Epithelial cell of esophagus (primary cell): ENCODE data around the gene CTR9.

ENCODE experiments used
- DNase-seq: peaks from one replicate; pipeline ENCODE4 v3.0.0; 2010; ENCODE audit warnings: low read depth
- H3K4me3 ChIP-seq: 2 replicates; pipeline ENCODE4 v1.5.1; 2011; ENCODE audit warnings: mild to moderate bottlenecking, low read length, control low read depth
- CTCF ChIP-seq: IDR thresholded peaks from 2 replicates; pipeline ENCODE4 v1.5.1; 2011; ENCODE audit warnings: low read depth, mild to moderate bottlenecking, low read length, control low read depth, inconsistent platforms; ENCODE audit not compliant: insufficient read depth; ENCODE audit errors: missing control alignments

The CTR9 gene

GRCh38 chr11:10778217-10778970 is 27.3 kb downstream of the CTR9 start:
- no peak overlapping the region for H3K4me3 ChIP-seq
- TF ChIP-seq CTCF: no peak
- no peak for DNase-seq

- H3K4me3 ChIP-seq: no peak overlapping the region
- DNase-seq: no peak
- no peak for TF ChIP-seq CTCF
Measured at GRCh38 chr11:10779086-10779485, 28.0 kb downstream of the CTR9 start.

- no peak overlapping the region for H3K4me3 ChIP-seq
- TF ChIP-seq CTCF: no peak
- peak; percentile 24 for DNase-seq
Measured at GRCh38 chr11:10780040-10780439, 29.0 kb downstream of the CTR9 start.

GRCh38 chr11:10784232-10785145 is 33.4 kb downstream of the CTR9 start:
- no peak overlapping the region for H3K4me3 ChIP-seq
- TF ChIP-seq CTCF: no peak
- DNase-seq: no peak

DNA sequence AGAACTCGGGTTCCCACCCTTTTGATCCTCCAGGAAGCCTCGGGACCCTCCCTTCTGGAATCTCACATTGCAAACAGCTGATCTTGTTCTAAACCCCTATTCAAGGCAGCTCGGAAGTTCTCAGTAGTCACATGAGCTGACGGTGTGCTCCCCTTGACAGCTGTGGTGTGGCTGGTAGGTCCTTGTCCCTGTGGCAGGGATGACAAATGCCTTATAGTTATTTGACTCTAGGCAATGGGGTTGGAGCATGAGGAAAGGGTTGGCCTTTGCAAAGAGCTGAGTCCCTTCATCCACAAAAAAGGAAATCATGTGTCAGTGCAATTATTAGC is 34.1 kb downstream of the CTR9 start:
- TF ChIP-seq CTCF: no peak
- no peak overlapping the region for H3K4me3 ChIP-seq
- no peak for DNase-seq

- DNase-seq: no peak
- H3K4me3 ChIP-seq: no peak overlapping the region
- no peak for TF ChIP-seq CTCF
Measured at GRCh38 chr11:10786451-10786850, 35.4 kb downstream of the CTR9 start.
